Measurements from ENCODE around the gene RABGAP1.
"Not testable (repeated sequence)": the region's sequence is repeated elsewhere in the genome, so short reads cannot be mapped to it uniquely, and the experiment has no call there.

Gene RABGAP1

DNA sequence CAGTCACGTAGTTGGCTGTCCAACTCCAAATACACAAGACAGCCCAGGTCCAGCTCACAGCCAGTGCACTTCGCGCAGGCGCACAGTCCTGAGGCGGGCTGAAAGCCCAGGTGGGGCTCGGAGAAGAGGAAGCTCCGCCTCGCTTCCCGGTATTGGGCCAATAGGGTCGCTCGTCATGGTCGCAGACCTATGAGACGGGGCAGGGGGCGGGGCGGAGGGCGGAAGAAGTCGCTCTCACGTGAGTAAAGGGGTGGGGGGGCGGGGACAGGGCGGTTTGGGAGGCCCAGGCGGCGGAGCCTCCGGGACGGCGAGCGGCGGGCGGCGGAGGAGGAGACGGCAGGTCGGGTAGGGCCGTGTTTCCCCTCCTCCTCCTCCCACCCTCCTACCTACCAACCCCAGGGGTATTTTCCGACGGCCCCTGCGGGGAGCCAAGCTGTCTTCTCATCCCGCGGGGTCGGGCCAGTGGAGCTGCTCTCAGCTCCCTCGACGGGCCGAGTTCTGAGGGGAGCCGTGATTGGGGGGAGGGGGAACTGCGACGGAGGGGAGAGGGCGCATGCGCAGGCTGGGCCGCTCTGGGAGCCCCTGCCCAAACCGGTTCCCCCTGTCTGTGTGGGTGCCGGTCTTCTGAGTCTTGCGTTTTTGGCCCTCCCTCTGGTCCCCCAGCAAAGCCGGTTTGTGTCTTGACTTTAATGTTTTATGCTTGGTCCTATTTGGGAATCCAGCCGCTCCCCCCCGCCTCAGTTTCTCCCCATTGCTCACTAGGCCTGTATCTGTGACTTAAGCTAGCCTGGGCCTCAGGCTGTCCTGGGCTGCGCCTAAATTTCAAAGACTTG, at the start of gene RABGAP1:
TSS of gene RABGAP1 (plus strand) at position 272 of the 833 bp plus-strand sequence. CDS start 16,040 bp downstream, outside the sequence.
- peak; percentile 96 to 100 (median 98) for DNase-seq (ENCODE audit: low read depth in 3 of 3)

DNA sequence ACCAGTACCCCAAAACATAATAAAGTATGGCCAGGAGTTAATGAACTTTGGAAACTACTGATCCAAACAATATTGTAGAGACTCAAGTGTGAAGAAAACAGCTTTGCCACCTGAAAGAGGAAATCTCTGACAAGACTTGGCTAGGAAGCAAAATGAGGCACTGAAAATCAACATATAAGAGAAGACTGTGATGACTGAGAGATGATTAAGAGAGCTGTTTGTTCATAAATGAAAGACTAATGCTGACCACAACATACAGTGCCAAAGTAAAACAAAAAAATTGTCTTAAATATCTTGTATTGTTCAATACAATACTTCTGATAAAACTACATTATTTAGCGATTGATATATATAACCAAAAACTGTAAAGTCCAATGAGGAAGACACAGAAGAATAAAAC, 42.9 kb upstream of the RABGAP1 start:
- no peak for DNase-seq (ENCODE audit: low read depth in 3 of 3)

DNA sequence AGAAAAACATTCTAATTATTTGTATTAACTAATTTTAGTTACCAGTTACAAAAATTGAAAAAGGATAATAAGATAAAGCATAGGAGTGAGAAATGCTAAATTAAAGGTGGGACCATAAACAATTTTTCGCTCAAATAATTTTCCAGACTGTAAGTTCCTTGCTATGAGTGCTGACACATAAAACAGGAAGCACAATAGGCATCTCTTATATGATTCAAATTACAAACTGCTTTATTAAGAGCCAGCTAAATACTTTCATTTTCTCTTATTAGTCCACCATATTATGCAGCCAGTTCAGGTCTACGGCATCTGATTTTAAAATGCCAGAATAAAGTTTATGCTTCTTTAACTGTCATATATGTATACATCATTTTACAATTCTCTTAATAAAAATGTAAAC, 40.0 kb upstream of the RABGAP1 start:
- DNase-seq (ENCODE audit: low read depth in 3 of 3) = no peak

GRCh38 chr9:122904466-122904822, 36.4 kb upstream of the RABGAP1 start:
- peak in 1 of 3 donors; percentile 12 for DNase-seq (ENCODE audit: low read depth in 3 of 3)

DNA sequence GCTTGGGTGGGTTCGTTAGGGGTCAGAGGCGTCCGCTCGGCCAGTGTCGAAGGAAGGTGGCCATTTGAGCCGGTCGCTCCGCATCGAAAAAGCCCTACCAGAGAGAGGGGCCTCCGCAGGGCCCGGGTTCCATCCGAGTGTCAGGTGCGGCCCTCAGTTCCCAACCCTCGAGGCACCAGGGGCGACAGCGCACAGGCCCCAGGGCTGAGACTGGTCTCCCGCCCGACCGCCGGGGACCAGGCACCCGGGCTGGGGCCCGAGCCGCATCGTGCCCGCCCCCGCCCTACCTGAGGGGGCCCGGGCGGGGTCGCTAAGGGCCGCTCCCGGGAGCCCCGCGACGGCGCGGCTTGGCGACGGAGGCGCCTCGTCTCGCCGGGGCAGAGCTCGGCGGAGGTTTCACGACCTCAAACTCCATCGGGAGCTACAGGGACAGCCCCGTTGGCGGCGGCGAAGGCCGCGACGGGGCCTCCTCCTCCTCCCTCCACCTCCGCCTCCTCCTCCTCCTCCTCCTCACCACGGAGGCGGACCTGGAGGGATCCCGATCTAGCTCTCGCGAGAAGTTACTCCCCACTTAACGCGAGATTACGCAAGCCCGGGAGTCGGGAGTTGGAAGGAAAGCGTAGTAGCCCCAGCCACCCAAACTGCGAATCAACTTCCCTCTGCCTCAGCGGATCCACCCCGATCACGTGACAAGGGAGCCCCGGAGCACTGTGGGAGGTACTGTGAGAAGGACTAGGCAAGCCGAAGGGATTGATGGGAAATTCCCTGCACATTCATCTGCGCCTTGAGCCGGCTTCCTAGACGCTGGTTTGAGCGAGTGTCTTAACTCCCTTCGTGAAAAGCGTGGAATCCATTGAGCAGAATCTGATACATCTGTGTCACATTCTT, 35.8 kb upstream of the RABGAP1 start, which contains the start of gene RC3H2:
TSS of gene RC3H2 (minus strand) at position 537 of the 888 bp plus-strand sequence. CDS start 7,850 bp downstream, outside the sequence.
- DNase-seq (ENCODE audit: low read depth in 3 of 3) = peak; percentile 90 to 97 (median 93)

- DNase-seq (ENCODE audit: low read depth in 3 of 3) = not testable (repeated sequence)
Measured at GRCh38 chr9:122906122-122906521, 34.7 kb upstream of the RABGAP1 start.

GRCh38 chr9:122912671-122912963, 28.2 kb upstream of the RABGAP1 start:
- DNase-seq (ENCODE audit: low read depth in 3 of 3) = no peak

GRCh38 chr9:122912964-122913673, 27.7 kb upstream of the RABGAP1 start, which contains the start of gene ZBTB6:
Gene ZBTB6 (minus strand): TSS chr9:122913323. CDS start chr9:122912072, 1,251 bp downstream.
- DNase-seq (ENCODE audit: low read depth in 3 of 3) = peak; percentile 29 to 70 (median 51)

GRCh38 chr9:122918310-122918709, 22.5 kb upstream of the RABGAP1 start:
- DNase-seq (ENCODE audit: low read depth in 3 of 3) = no peak

- no peak for DNase-seq (ENCODE audit: low read depth in 3 of 3)
Measured at GRCh38 chr9:122922713-122923112, 18.1 kb upstream of the RABGAP1 start.

DNA sequence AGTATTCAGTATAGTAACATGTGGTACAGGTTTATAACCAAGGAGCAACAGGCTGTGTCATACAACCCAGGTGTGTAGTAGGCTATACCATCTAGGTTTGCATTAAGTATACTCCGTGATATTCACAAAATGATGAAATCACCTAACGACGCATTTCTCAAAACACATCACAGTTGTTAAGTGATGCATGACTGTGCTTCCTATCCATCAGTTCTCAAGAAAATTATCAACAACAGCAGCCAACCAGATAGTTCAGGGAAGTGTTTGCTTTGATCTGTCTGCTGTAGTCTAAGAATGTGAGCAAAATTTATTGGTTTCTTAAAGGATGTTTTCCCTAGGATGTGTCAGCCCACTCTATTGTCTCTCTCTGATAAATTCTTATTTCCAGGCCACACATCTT, 16.9 kb upstream of the RABGAP1 start:
- no peak for DNase-seq (ENCODE audit: low read depth in 3 of 3)

DNA sequence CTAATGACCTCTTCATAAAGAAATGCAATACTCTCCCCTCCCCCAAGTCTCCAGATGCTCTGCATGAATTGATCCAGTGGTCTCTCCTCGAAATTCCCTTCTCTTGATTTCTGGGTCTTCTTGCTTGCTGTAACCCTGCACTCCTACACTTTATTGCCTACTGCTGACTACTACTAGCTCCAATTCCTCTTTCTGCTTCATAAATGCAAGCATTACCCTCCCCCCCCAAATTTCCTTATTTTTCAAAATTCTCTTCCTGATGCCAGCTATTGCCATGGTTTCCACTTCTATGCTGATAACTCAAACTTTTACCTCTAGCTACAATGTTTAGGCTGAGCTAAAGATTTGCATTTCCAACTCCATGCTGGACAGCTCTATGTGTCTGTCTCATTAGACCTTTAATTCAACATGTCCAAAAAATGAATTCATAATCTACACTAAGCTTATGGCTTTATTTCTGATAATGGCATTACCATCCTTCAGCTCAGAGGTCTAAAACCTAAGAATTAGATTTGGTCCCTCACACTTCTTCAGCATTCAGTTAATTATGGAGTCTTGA, 10.9 kb upstream of the RABGAP1 start:
- DNase-seq (ENCODE audit: low read depth in 3 of 3) = no peak

DNA sequence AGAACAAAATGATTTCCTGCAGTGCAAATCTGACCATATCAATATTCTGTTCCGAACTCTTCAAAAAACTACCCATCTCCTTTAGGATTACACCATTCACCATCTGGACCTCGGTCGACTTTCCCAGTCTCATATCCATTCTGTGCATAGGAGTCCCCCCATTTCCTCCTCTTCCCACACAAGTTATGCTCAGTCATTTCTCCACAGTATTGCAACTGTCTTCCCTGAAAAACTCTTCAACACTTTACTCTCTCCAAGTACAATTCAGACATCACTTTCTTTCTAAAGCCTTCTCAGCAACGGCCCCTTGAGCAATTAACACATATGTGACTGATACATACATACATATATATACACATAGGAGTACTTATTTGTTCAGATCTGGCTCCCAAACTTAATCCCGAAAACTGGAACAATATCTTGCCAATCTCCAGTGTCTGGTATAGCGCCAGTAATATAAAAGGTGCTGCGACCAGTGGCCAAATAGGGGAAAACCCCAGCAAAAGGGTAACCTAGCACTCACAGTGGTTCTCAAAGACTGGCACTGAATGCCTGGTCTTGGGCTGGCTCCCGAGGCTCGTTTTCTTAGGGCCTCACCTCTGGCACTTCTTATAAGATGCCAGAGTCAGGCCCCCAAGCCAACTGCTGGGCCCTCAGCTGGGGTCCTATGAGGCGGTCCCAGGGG, 10.1 kb upstream of the RABGAP1 start:
- DNase-seq (ENCODE audit: low read depth in 3 of 3) = no peak

GRCh38 chr9:122931226-122932121, 9.3 kb upstream of the RABGAP1 start, which contains the start of gene ZBTB26:
Gene ZBTB26 (minus strand): TSS chr9:122931512. CDS start chr9:122919934, 11,578 bp downstream.
- peak; percentile 81 to 89 (median 86) for DNase-seq (ENCODE audit: low read depth in 3 of 3)

- no peak for DNase-seq (ENCODE audit: low read depth in 3 of 3)
Measured at GRCh38 chr9:122936464-122936863, 4.4 kb upstream of the RABGAP1 start.

DNA sequence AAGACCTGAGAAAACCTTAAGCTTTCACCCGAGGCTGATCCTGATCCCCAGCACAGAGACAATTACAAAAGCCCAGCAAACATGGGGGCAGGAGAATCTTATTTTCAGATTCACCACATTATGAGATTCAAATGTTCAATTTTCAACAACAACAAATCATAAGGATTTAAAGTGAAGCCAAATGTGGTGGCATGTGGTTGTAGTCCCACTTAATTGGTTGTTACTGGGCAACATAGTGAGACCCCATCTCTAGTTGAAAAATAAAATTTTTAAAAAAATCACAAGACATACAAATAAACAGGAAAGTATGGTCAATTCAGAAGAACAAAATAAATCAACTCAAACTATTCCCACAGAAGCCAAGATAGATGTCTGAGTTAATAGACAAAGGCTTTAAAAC, 3.9 kb upstream of the RABGAP1 start:
- DNase-seq (ENCODE audit: low read depth in 3 of 3) = no peak

GRCh38 chr9:122939601-122940000, 1.2 kb upstream of the RABGAP1 start:
- no peak for DNase-seq (ENCODE audit: low read depth in 3 of 3)

GRCh38 chr9:122940454-122940748, 419 bp upstream of the RABGAP1 start:
- DNase-seq (ENCODE audit: low read depth in 3 of 3) = no peak

GRCh38 chr9:122941582-122942234, 888 bp downstream of the RABGAP1 start:
- no peak for DNase-seq (ENCODE audit: low read depth in 3 of 3)

Data from stimulated activated CD4-positive, alpha-beta T cell treated with anti-CD3 and anti-CD28 coated beads, TNF-alpha, amount 100 ng/mL, for 48 hours (primary cell).